Measurements from ENCODE around the gene GYG2.

Gene GYG2

GRCh38 chrX:2926664-2927275 lies 98.0 kb downstream of the GYG2 start:
- Histone ChIP-seq H3K9me3 (ENCODE audit: severe bottlenecking) (no peaks in the 10 kb centered on the region), H3K27me3 (ENCODE audit: insufficient read depth, poor library complexity, severe bottlenecking) (no peaks in the 10 kb centered on the region), H3K36me3 (ENCODE audit: low read depth) (no peaks in the 10 kb centered on the region), H3K4me1 (ENCODE audit: insufficient read depth, poor library complexity, severe bottlenecking) (no peaks in the 10 kb centered on the region), H3K4me3 (ENCODE audit: severe bottlenecking) (no peak overlapping the region), H3K27ac (ENCODE audit: poor library complexity, severe bottlenecking) (no peak overlapping the region)
- ATAC-seq (ENCODE audit: low read depth) (no peak), DNase-seq (ENCODE audit: low spot score) (no peak)
- TF ChIP-seq, protein P1, sequence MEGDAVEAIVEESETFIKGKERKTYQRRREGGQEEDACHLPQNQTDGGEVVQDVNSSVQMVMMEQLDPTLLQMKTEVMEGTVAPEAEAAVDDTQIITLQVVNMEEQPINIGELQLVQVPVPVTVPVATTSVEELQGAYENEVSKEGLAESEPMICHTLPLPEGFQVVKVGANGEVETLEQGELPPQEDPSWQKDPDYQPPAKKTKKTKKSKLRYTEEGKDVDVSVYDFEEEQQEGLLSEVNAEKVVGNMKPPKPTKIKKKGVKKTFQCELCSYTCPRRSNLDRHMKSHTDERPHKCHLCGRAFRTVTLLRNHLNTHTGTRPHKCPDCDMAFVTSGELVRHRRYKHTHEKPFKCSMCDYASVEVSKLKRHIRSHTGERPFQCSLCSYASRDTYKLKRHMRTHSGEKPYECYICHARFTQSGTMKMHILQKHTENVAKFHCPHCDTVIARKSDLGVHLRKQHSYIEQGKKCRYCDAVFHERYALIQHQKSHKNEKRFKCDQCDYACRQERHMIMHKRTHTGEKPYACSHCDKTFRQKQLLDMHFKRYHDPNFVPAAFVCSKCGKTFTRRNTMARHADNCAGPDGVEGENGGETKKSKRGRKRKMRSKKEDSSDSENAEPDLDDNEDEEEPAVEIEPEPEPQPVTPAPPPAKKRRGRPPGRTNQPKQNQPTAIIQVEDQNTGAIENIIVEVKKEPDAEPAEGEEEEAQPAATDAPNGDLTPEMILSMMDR (IDR thresholded peaks at IDR 0.05; ENCODE audit: poor library complexity, severe bottlenecking) = no peak

DNA sequence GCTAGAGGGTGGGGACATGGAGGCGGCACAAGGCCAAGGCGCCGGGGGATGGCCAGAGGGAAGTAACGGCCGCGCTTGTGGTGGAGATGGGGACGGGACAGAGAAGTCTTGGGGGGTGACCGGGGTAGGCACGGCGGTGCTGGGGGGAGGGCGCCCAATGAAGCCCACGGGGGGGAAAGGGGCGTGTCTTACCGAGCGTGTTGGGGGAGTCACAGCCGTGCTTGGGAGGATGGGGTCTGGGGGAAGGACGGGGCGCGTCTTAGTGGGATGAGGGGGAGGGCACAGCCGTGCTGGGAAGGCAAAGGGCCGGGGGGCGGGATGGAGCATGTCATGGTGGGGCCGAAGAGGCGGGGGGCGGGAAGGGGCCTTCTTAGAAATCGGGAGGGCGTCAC lies 99.5 kb downstream of the GYG2 start:
- no peak for ATAC-seq (ENCODE audit: low read depth)
- H3K36me3 ChIP-seq (ENCODE audit: low read depth) = no peaks in the 10 kb centered on the region
- H3K4me3 ChIP-seq (ENCODE audit: severe bottlenecking) = no peak overlapping the region
- no peak for DNase-seq (ENCODE audit: low spot score)
- no peaks in the 10 kb centered on the region for H3K4me1 ChIP-seq (ENCODE audit: insufficient read depth, poor library complexity, severe bottlenecking)
- no peaks in the 10 kb centered on the region for H3K27me3 ChIP-seq (ENCODE audit: insufficient read depth, poor library complexity, severe bottlenecking)
- no peak overlapping the region for H3K27ac ChIP-seq (ENCODE audit: poor library complexity, severe bottlenecking)
- TF ChIP-seq, protein P1 (IDR thresholded peaks at IDR 0.05; ENCODE audit: poor library complexity, severe bottlenecking) = no peak
- H3K9me3 ChIP-seq (ENCODE audit: severe bottlenecking) = no peaks in the 10 kb centered on the region

DNA sequence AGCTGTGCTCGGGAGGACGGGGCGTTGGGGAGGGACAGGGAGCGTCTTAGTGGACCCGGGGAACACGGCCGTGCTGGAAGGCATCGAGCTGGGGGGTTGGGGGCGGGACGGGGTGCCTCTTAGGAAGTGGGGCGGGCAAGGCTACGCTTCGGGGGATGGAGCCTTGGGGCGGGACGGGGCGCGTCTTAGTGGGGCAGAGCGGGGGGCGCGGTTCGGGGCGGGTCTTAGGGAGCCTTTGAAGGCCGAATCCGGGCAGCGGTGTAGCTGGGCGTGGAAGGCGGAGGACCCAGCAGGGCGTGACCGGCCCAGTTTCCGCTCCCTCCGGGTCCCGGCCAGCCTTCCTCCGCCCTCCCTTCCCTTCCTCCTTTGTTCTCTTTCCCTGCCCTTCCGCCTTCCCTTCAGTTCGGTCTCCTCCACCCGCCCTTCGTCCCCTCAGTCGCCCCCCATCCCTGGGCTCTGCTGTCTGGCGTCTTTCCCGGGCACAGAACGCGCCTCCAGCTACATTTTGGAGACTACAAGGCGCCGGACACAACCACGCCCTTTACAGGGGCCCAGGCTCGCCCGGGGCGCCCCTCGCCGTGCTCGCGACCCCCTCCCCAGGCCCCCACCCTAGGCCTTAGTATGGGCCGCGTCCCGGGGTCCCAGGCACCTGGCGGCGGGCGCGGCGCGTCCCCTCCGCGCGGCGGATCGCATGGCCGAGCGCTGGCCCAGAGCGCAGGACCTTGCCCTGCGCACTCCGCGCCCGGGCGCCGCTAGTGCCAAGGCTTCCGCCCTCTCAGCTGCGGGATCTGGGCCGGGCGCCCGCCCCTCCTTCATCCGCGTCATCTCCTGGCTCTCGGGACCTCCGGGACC lies 100.1 kb downstream of the GYG2 start, which contains the start of gene ARSD:
ARSD (minus strand) TSS at position 757 of the 852 bp plus-strand sequence; CDS start at position 693, 64 bp downstream.
- peak within 1 kb of the TSS; percentile 49 for H3K27ac ChIP-seq (ENCODE audit: poor library complexity, severe bottlenecking)

GRCh38 chrX:2931155-2931554 lies 102.4 kb downstream of the GYG2 start:
- no peaks in the 10 kb centered on the region for H3K36me3 ChIP-seq (ENCODE audit: low read depth)
- H3K4me1 ChIP-seq (ENCODE audit: insufficient read depth, poor library complexity, severe bottlenecking) = no peaks in the 10 kb centered on the region
- DNase-seq (ENCODE audit: low spot score) (no peak), ATAC-seq (ENCODE audit: low read depth) (no peak)
- H3K27me3 ChIP-seq (ENCODE audit: insufficient read depth, poor library complexity, severe bottlenecking) = no peaks in the 10 kb centered on the region
- no peak overlapping the region for H3K27ac ChIP-seq (ENCODE audit: poor library complexity, severe bottlenecking)
- TF ChIP-seq, protein P1 (IDR thresholded peaks at IDR 0.05; ENCODE audit: poor library complexity, severe bottlenecking) = no peak
- no peak overlapping the region for H3K4me3 ChIP-seq (ENCODE audit: severe bottlenecking)
- H3K9me3 ChIP-seq (ENCODE audit: severe bottlenecking) = no peaks in the 10 kb centered on the region

More for the DNA sequence above, 100.1 kb downstream of the GYG2 start, which contains the start of gene ARSD:
- peak; percentile 88 for ATAC-seq (ENCODE audit: low read depth)
- Histone ChIP-seq H3K36me3 (ENCODE audit: low read depth) (no peaks in the 10 kb centered on the region), H3K9me3 (ENCODE audit: severe bottlenecking) (no peaks in the 10 kb centered on the region), H3K4me3 (ENCODE audit: severe bottlenecking) (peak within 1 kb of the TSS; percentile 65), H3K27me3 (ENCODE audit: insufficient read depth, poor library complexity, severe bottlenecking) (no peaks in the 10 kb centered on the region), H3K4me1 (ENCODE audit: insufficient read depth, poor library complexity, severe bottlenecking) (no peaks in the 10 kb centered on the region)
- DNase-seq (ENCODE audit: low spot score) = peak; percentile 71
- TF ChIP-seq, protein P1 (IDR thresholded peaks at IDR 0.05; ENCODE audit: poor library complexity, severe bottlenecking) = no peak
